Mucosa of descending colon (tissue), 3 donors: ENCODE measurements around the gene ADAM15. TPM values are rescaled to one million over a fixed set of nuclear protein-coding genes. Genes with fewer than 3 reads are reported as not detected.

ENCODE experiments used
- ATAC-seq: fragments of 200-7000 bp; cut with Tn5 transposase; one replicate; pipeline ENCODE4 v1.9.1; 2020; ENCODE audit warnings: mild to moderate bottlenecking, moderate library complexity
- DNase-seq, 3 donors: peaks; one replicate each; pipeline ENCODE4 v3.0.0-alpha.2; 2020
- H3K36me3 ChIP-seq: fragments of 200-600 bp; one replicate; pipeline ENCODE4 v1.8.0; 2021; ENCODE audit warnings: low read depth, mild to moderate bottlenecking
- H3K4me1 ChIP-seq: fragments of 200-600 bp; one replicate; pipeline ENCODE4 v1.8.0; 2021; ENCODE audit warnings: low read depth, mild to moderate bottlenecking
- H3K4me3 ChIP-seq: fragments of 200-600 bp; one replicate; pipeline ENCODE4 v1.8.0; 2021; ENCODE audit warnings: mild to moderate bottlenecking
- H3K9me3 ChIP-seq: fragments of 200-600 bp; one replicate; pipeline ENCODE4 v1.8.0; 2021; ENCODE audit warnings: mild to moderate bottlenecking
- intact Hi-C, 2 donors: fragments of 100-400 bp; cut with DNase I in 1 of 2; cut with micrococcal nuclease in 1 of 2; formaldehyde crosslinking; loops; one replicate each; pipeline versions ENCODE4 v1.11.0 to v1.11.1; 2022; cut with DNase I, micrococcal nuclease
- total RNA-seq, 3 donors: library from RNA; stranded (reverse); fragmentation: NEBNext Ultra II Directional in 2 of 3; extraction: Animal tissue kit (Norgen Biotek cat#: 25700) in 2 of 3; gene quantifications; one replicate each; pipeline versions ENCODE4 v1.2.1 to v1.2.4, GENCODE V29; 2021 to 2023
- TF ChIP-seq, protein P1 (sequence below): fragments of 200-600 bp; IDR thresholded peaks from one replicate; pipeline ENCODE4 v1.8.0; 2022; ENCODE audit warnings: antibody characterized with exemption, mild to moderate bottlenecking
- donor health status: DM: no; HTN: no; CAD: no; lungs with moderate emphysema.
- donor health status: DM: no; HTN: no; CAD: no.
- donor health status: DM: no; HTN: yes; CAD: no.

ADAM15 gene
- total RNA-seq, 3 donors from 2014 or later = 71.8 to 148 (median 79.7) TPM

GRCh38 chr1:155044812-155045657 is 6.1 kb upstream of the ADAM15 start:
- Histone ChIP-seq H3K36me3 (no peaks in the 10 kb centered on the region), H3K4me1 (peaks cover 28% of the 10 kb centered on the region), H3K4me3 (no peak overlapping the region), H3K9me3 (no peaks in the 10 kb centered on the region)
- DNase-seq (peak; percentile 82 to 92 (median 87)), ATAC-seq (peak; percentile 89)
- TF ChIP-seq, protein P1, sequence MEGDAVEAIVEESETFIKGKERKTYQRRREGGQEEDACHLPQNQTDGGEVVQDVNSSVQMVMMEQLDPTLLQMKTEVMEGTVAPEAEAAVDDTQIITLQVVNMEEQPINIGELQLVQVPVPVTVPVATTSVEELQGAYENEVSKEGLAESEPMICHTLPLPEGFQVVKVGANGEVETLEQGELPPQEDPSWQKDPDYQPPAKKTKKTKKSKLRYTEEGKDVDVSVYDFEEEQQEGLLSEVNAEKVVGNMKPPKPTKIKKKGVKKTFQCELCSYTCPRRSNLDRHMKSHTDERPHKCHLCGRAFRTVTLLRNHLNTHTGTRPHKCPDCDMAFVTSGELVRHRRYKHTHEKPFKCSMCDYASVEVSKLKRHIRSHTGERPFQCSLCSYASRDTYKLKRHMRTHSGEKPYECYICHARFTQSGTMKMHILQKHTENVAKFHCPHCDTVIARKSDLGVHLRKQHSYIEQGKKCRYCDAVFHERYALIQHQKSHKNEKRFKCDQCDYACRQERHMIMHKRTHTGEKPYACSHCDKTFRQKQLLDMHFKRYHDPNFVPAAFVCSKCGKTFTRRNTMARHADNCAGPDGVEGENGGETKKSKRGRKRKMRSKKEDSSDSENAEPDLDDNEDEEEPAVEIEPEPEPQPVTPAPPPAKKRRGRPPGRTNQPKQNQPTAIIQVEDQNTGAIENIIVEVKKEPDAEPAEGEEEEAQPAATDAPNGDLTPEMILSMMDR = peak; percentile 75
- intact Hi-C loops = no loop called here

DNA sequence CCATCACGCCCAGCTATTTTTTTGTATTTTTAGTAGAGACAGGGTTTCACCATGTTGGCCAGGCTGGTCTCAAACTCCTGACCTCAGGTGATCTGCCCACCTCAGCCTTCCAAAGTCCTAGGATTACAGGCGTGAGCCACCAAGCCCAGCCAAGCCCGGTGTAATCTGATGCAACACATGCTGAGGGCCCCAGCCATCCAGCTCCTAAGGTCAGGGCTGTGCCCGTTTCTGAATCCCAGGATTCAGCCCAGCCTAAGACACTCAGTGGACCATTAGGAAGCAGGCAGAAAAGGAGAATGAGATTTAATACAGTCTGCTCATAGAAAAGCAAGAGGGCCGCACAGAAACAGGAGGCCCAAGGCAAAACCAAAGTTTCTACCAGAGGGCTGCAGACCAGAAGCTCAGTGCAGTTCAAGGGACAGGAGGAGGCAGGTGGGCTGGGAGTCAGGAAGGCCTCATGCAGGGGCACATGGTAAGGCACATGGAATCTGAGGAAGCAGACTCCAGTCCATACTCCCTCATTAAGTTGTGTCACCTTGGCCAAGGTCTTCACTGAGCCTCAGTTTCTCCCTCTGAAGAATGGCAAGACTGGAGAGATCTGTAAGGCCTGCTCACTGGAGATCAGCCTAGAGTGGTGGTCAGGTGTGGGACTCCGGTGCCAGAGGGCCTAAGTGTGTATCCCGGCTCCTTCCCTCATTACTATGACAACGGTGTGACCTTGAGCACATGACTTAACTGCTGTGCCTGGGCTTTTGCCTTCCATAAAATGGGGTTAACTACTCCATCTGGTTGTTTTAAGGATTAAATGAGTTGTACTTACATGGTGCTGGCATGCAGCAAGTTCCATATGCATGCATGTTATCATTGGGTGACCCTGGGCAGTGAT is 2.4 kb upstream of the ADAM15 start:
- H3K36me3 ChIP-seq = no peaks in the 10 kb centered on the region
- ATAC-seq = no peak
- H3K9me3 ChIP-seq = no peaks in the 10 kb centered on the region
- DNase-seq = no peak
- intact Hi-C loops = no loop called here
- H3K4me1 ChIP-seq = peaks cover 43% of the 10 kb centered on the region
- TF ChIP-seq, protein P1 = no peak
- H3K4me3 ChIP-seq = no peak overlapping the region

DNA sequence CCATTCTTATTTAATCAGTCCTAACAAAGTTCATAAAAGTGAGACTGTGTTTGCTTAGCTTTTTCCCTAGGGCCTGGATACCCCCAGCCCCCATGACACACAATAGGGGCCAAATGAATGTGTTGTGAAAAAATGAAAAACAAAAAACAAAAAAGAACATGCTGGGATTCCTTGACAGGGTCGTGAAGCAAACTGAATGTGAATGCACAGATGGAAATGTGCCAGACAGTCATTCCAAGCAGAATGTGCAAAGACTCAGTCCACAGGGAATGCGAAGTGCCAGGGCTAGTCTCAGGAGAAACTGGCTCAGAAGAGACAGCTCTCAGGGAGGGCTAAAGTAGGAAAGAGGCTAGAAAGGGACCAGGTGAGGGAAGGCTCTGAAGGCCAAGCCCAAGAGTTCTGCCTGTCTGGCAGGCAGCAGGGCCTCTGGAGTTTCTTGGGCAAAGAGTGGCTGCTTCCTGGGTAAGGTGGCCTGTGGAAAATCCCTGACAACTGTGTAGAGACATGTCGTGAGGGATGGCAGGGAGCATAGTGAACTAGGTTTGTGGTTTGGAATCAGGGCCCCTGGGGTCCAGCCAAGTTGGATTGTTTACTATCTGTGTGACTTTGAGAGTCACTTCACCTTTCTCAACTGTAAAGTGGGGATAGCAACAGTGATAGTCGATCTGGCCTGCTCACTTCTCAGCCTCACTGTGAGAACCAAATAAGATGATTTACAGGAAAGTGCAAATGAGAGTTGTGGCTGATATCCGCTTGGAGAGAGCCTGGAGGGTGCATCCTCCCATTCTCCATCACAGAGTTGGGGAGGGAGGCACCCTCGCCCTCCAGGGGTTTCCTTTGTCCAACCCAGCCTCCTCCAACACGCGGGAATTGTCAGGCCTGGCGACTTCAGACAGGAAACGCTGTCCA is 1.2 kb upstream of the ADAM15 start:
- TF ChIP-seq, protein P1 = no peak
- Histone ChIP-seq H3K4me1 (peaks cover 33% of the 10 kb centered on the region), H3K9me3 (no peaks in the 10 kb centered on the region), H3K36me3 (no peaks in the 10 kb centered on the region), H3K4me3 (peak overlapping the region; percentile 34)
- ATAC-seq (no peak), DNase-seq (no peak)
- intact Hi-C loops = no loop called here

GRCh38 chr1:155051342-155051776 is 243 bp downstream of the ADAM15 start:
- Histone ChIP-seq H3K4me1 (peaks cover 29% of the 10 kb centered on the region), H3K4me3 (peak overlapping the region; percentile 34), H3K9me3 (no peaks in the 10 kb centered on the region), H3K36me3 (no peaks in the 10 kb centered on the region)
- DNase-seq (no peak), ATAC-seq (peak; percentile 4)
- TF ChIP-seq, protein P1 = no peak
- intact Hi-C loops = no loop called here

DNA sequence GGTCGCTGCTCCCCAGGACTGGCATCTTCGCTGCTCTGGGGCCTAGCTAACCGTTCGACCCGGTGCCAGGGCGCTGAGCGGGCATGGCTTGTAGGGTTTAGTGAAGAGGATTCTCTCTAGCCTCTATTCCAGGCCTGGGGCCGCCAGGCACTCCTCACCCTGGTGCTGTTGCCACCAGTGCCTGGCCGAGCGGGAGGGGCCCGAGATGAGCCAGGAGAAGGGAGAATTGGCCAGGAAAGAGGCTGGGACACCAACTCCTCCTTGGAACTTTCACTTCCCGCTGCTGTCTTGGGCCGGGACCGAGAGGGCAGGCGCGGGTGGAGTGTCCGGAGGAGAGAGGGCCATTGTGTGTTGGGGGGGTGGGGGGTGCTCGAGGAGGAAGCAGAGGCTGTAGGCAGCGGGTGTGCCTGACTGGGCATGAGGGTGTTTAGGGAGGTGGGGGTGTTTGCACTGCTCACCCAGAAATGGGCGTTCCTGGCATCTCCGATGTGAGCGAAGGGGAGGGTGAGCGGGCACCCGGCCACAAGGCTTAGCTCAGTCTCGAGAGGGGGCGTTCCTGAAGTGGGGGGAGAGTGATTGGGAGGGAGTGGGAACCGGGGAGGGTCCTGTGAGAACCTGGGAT is 772 bp downstream of the ADAM15 start:
- DNase-seq (peak; percentile 61 to 81 (median 75)), ATAC-seq (peak; percentile 32)
- H3K4me1 ChIP-seq = peaks cover 29% of the 10 kb centered on the region
- H3K4me3 ChIP-seq = peak overlapping the region; percentile 34
- intact Hi-C loops = no loop called here
- TF ChIP-seq, protein P1 = no peak
- no peaks in the 10 kb centered on the region for H3K9me3 ChIP-seq
- no peaks in the 10 kb centered on the region for H3K36me3 ChIP-seq
